Stimulated activated CD4-positive, alpha-beta T cell treated with anti-CD3 and anti-CD28 coated beads, Interleukin-1b, Interleukin-23, amount 100 ng/mL, for 1 hour (primary cell): ENCODE data around the gene CSF3R.
"Not testable (repeated sequence)": the region's sequence is repeated elsewhere in the genome, so short reads cannot be mapped to it uniquely, and the experiment has no call there.

Source experiments
- DNase-seq, 2 donors: peaks; one replicate each; pipeline ENCODE4 v3.0.0-alpha.2; 2020; ENCODE audit warnings: low read depth in 2 of 2

CSF3R gene

DNA sequence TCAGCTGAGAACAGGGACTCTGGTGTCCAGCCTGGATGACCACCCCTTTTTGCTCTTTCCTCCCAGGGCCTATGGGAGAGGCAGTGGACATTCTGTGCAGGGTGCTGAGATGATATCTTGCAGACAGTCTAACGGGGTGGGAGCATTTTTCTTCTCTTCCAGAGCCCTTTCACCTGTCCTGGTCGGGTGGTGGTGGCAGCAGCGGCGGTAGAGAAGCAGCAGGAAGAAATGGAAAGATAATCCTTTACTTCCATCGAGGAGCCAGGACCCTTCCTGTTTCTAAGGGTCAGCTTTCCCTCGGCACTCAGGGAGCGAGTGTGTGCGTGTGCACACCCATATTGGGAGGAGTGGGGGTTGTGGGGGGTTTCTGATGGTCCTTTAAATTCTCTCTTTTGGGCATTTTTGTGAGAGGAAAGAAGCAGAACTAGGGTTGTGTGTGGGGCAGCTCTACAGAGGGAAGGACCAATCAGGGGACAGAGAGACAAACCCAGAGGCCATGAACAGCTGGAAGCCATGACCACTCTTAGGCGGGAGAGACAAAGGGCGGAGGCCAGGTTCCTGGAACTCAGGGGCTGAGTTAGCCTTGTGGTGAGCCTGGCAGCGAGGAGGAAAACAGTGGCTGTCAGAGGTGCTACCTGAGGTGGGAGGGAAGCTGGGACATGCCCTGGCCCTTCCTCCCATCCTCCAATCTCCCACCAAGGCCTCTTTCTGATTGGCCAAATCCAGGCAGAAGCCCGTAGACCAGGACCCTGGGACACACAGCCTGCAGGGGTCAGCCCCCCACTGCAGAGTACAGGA lies 31.2 kb upstream of the CSF3R start:
- no peak for DNase-seq

- DNase-seq: no peak
These were observed 30.1 kb upstream of the CSF3R start for GRCh38 chr1:36512842-36513241.

- DNase-seq: no peak
These were observed 29.4 kb upstream of the CSF3R start for GRCh38 chr1:36511804-36512798.

DNA sequence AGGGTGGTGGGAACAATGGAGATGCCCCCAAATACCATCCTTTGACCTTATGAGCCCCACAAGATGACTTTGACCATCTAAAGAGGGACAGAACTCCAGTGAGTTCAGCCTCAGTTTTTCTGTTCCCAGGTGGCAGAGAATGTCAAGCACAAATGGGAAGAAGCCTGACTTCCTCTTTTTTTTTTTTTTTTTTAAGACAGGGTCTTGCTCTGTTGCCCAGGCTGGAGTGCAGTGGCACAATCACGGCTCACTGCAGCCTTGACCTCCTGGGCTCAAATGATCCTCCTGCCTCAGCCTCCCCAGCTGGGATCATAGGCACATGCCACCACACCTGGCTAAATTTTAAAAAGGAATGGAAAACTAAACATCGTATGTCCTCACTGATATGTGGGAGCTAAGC lies 28.5 kb upstream of the CSF3R start:
- DNase-seq: not testable (repeated sequence)

DNA sequence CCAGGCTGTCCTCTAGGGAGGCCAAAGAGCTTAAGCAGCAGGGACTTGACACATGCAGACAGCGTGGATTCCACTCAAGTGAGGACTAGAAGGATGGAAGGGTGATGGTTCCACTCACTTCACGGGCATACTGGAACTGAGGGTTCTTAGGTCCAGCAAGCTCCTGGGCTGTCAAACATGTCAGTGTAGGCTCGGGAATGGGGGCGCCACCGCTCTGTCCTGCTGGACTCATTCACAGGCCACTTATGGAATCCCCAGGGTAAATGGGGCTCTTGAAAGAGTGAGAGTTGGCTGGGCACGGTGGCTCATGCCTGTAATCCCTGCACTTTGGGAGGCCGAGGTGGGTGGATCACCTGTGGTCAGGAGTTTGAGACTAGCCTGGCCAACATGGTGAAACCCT lies 27.7 kb upstream of the CSF3R start:
- DNase-seq: no peak

DNA sequence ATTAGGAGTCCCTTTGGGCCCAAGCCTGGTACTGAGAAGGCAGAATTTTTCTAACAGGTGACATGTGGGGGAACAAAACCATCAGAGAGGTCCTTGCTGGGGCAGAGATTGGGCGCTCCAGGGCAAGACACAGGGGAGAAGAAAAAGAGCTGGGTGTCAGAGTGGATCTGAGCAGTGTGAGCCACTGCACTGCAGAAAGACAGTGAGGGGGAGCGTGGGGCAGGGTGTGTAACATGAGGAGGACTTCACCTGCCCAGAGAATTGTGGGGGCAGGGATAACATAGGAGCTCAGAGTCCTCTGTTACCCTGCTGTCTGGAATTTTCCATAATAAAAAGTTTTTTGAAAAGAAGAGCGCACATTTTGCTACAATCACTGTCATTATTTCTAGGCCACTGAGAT lies 25.5 kb upstream of the CSF3R start:
- no peak for DNase-seq

- no peak for DNase-seq
These were observed 23.7 kb upstream of the CSF3R start for GRCh38 chr1:36506276-36506920.

DNA sequence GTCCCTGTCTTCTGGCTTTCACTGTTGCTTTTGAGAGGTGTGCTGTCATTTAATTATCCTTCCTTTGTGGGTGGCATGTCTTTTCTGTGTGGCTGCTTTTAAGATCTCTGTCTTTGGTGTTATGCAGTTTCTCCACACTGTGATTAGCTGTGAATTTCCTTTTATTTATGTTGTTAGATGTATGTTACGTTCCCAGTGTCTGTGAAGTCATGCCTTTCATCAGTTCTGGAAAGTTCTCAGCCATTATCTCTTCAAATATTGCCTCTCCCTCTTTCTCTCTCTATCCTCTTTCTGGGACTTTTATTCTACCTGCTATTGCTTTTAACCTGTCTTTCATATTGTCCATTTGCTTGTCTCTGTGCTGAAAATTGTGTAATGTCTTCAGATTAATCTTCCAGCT lies 21.0 kb upstream of the CSF3R start:
- DNase-seq: no peak

DNA sequence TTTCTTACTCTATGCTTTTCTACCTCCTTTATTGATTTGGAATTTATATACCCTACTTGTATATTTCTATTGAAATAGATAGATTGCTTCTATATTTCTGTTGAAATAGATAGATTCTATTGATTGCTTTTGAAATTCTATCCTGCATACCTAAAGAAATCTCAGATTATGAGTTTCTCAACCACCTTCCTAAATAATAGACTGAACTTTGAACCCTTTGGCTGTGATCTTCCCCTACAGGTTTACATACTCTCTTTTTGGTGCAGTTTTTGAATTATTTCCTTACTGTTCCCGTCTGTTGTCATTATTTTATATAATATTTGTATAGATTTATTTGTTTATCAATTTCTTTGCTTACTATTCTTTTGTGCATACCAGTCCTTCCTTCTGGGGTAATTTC lies 20.4 kb upstream of the CSF3R start:
- DNase-seq: no peak

DNA sequence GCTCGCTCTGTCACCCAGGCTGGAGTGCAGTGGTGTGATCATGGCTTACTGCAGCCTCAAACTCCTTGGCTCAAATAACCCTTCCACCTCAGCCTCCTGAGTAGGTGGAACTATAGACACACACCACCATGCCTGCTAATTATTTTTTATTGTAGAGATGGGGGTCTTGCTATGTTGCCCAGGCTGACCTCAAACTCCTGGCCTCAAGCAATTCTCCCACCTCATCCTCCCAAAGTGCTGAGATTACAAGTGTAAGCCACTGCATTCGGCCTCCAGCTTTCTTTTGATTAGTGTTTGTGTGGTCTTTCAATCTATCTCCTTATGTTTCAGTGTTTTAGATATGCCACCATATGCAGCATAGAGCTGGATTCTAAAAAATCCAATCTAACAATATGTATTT lies 19.9 kb upstream of the CSF3R start:
- no peak for DNase-seq

DNA sequence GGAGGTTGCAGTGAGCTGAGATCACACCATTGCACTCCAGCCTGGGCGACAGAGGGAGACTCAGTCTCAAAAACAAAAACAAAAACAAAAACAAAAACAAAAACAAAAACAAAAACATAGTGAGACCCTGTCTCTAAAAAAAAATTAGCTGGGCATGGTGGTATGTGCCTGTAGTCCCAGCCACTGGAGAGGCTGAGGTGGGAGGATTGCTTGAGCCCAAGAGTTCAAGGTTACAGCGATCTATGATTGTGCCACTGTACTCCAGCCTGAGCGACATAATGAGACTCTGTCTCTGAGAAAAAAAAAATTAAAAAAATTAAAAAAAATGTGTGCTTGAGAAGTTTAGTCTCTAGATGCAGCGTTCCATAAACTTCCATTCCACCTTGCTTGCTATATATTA lies 19.2 kb upstream of the CSF3R start:
- DNase-seq: not testable (repeated sequence)

- DNase-seq: no peak
These were observed 14.5 kb upstream of the CSF3R start for GRCh38 chr1:36497207-36497606.

DNA sequence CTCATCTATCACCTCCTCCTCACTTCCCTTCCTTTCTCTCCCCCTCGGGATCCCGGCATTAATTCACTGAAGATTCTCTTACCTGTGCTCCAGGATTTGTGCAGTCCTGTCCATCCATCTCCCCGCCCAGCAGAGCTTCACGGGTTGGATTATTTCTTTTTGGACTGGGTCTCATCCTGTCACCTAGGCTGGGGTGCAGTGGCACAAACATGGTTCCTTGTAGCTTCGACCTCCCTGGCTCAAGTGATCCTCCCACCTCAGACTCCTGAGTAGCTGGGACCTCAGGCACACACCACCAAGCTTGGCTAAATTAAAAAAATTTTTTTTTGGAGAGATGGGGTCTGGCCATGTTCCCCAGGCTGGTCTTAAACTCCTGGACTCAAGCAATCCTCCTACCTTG lies 12.3 kb upstream of the CSF3R start:
- no peak for DNase-seq

- no peak for DNase-seq
These were observed 10.8 kb upstream of the CSF3R start for GRCh38 chr1:36493524-36493923.

- no peak for DNase-seq
These were observed 9.8 kb upstream of the CSF3R start for GRCh38 chr1:36492491-36492890.

DNA sequence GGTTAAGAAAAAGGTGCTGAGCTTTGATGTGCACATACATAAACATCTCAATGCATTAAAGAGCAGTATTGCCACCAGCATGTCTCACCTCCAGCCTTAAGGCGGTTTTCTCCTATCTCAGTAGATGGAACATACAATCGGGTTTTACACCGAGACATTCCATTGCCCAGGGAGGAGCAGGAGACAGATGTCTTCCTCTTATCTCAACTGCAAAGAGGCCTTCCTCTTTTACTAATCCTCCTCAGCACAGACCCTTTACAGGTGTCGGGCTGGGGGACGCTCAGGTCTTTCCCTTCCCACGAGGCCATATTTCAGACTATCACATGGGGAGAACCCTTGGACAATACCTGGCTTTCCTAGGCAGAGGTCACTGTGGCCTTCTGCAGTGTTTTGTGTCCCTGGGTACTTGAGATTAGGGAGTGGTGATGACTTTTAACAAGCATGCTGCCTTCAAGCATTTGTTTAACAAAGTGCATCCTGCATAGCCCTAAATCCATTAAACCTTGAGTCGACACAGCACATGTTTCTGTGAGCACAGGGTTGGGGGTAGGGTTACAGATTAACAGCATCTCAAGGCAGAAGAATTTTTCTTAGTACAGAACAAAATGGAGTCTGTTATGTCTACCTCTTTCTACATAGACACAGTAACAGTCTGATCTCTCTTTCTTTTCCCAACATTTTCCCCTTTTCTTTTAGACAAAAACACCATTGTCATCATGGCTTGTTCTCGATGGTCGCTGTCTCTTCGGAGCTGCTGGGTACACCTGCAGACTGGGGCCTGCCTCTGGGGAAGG lies 6.7 kb upstream of the CSF3R start:
- DNase-seq: not testable (repeated sequence)

- no peak for DNase-seq
These were observed 5.2 kb upstream of the CSF3R start for GRCh38 chr1:36487906-36488305.

- DNase-seq: not testable (repeated sequence)
These were observed 4.6 kb upstream of the CSF3R start for GRCh38 chr1:36487336-36487725.

- no peak for DNase-seq
These were observed 4.0 kb upstream of the CSF3R start for GRCh38 chr1:36486439-36487335.

DNA sequence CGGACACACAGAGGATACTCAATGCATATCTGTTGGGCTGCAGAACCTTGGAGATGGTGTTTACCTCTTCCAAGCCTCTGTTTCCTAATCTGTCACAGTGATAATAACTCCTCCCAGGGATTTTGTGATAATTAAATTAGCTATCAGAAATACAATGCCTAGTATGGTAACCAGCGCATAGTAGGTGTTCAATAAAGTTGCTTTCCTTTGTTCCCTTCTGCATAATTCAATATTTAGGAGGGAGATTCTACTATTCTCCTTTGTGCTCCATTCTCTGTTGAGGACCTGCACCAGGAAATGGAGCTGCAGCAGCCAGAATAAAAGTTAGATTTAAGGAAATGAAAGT lies 3.4 kb upstream of the CSF3R start:
- no peak for DNase-seq

DNA sequence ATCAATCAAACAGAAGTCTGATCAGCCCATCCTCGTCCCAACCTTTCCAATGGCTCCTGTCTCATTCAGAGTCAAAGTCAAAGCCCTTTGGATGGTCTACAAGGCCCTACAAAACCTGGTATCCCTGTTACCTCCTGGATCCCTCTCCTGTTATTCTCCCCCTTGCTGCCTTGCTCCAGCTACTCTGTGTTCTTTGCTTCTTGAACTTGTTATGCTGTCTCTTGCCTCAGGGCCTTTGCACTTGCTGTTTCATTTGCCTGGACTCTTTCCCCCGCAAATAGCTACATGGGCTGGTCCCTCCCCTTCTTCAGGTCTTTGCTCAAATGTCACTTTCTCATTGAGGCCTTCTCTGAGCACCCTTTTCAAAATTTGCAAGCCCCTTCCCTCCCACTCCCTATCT lies 1.4 kb upstream of the CSF3R start:
- no peak for DNase-seq
